OCI-LY1 (cell line): Measurements from ENCODE around the gene CLCN7.

Experiments
- H2AFZ ChIP-seq: fragments of 200-600 bp; sonication (generic), shearing (Covaris generic); 2 replicates; pipeline ENCODE4 v1.6.0; 2014; ENCODE audit warnings: antibody characterized with exemption, mild to moderate bottlenecking, low read length
- H3F3A ChIP-seq: fragments of 200-600 bp; sonication (generic), shearing (Covaris generic); 2 replicates; pipeline ENCODE4 v1.6.0; 2014; ENCODE audit warnings: mild to moderate bottlenecking, antibody characterized with exemption, low read length, moderate library complexity; ENCODE audit not compliant: insufficient read depth
- H3K27ac ChIP-seq: fragments of 200-600 bp; sonication (generic); 2 replicates; pipeline ENCODE4 v1.5.1; 2014; ENCODE audit warnings: low read length, mixed run types, mild to moderate bottlenecking, low read depth; ENCODE audit not compliant: poor library complexity, severe bottlenecking
- H3K27me3 ChIP-seq: fragments of 200-600 bp; sonication (generic); 2 replicates; pipeline ENCODE4 v1.6.0; 2014; ENCODE audit warnings: antibody characterized with exemption, mild to moderate bottlenecking, low read length, moderate library complexity; ENCODE audit not compliant: insufficient read depth
- H3K36me3 ChIP-seq: fragments of 200-600 bp; sonication (generic); 2 replicates; pipeline ENCODE4 v1.6.1; 2014; ENCODE audit warnings: mild to moderate bottlenecking, antibody characterized with exemption, low read length, moderate library complexity, mixed read lengths; ENCODE audit not compliant: insufficient read depth
- H3K4me1 ChIP-seq: fragments of 200-600 bp; sonication (generic); 2 replicates; pipeline ENCODE4 v1.5.1; 2014; ENCODE audit warnings: mild to moderate bottlenecking, low read length, moderate library complexity; ENCODE audit not compliant: insufficient read depth, severe bottlenecking
- H3K4me2 ChIP-seq: fragments of 200-600 bp; sonication (generic), shearing (Covaris generic); 2 replicates; pipeline ENCODE4 v1.6.1; 2014; ENCODE audit warnings: low read length
- H3K4me3 ChIP-seq: fragments of 200-600 bp; sonication (generic); 2 replicates; pipeline ENCODE4 v1.5.1; 2014; ENCODE audit warnings: low read length, low read depth, mild to moderate bottlenecking, mixed read lengths; ENCODE audit not compliant: poor library complexity, severe bottlenecking
- H3K79me2 ChIP-seq: fragments of 200-600 bp; shearing (Covaris generic); 2 replicates; pipeline ENCODE4 v1.6.1; 2016; ENCODE audit warnings: mixed run types, low read length, mixed read lengths; ENCODE audit not compliant: insufficient read depth
- H3K9ac ChIP-seq: fragments of 200-600 bp; sonication (generic), shearing (Covaris generic); 2 replicates; pipeline ENCODE4 v1.6.1; 2014; ENCODE audit warnings: mild to moderate bottlenecking, low read length, mixed read lengths
- H3K9me2 ChIP-seq: fragments of 200-600 bp; sonication (generic), shearing (Covaris generic); 2 replicates; pipeline ENCODE4 v1.6.1; 2014; ENCODE audit warnings: low read depth, mild to moderate bottlenecking, low read length, mixed read lengths
- H3K9me3 ChIP-seq: fragments of 200-600 bp; shearing (Covaris generic); 2 replicates; pipeline ENCODE4 v1.6.1; 2014; ENCODE audit warnings: low read length, mixed read lengths
- H4K20me1 ChIP-seq: fragments of 200-600 bp; sonication (generic), shearing (Covaris generic); 2 replicates; pipeline ENCODE4 v1.6.0; 2016; ENCODE audit warnings: mild to moderate bottlenecking, low read length; ENCODE audit not compliant: insufficient read depth
- CTCF ChIP-seq: fragments of 200-600 bp; sonication (generic), shearing (Covaris generic); IDR thresholded peaks from 2 replicates; pipeline ENCODE4 v1.5.1; 2017; ENCODE audit warnings: mild to moderate bottlenecking, antibody characterized with exemption, low read length, moderate library complexity, mixed read lengths
- EZH2 ChIP-seq: fragments of 200-600 bp; sonication (generic), shearing (Covaris generic); IDR thresholded peaks from 2 replicates; pipeline ENCODE4 v1.8.0; 2017; ENCODE audit warnings: borderline replicate concordance, mixed run types, mild to moderate bottlenecking, antibody characterized with exemption, low read length, moderate library complexity, mixed read lengths

CLCN7 gene

GRCh38 chr16:1408171-1408837 is 66.5 kb downstream of the CLCN7 start:
- Histone ChIP-seq H3F3A (no peaks in the 10 kb centered on the region), H3K4me1 (peaks cover 10% of the 10 kb centered on the region), H3K79me2 (no peaks in the 10 kb centered on the region), H3K4me3 (peak overlapping the region; percentile 64), H3K9me3 (no peaks in the 10 kb centered on the region), H3K36me3 (peaks cover 18% of the 10 kb centered on the region), H3K9ac (peak overlapping the region; percentile 44; the same call in 1 of the 2 replicates), H3K27ac (no peak overlapping the region), H4K20me1 (no peaks in the 10 kb centered on the region), H2AFZ (no peak overlapping the region), H3K9me2 (no peaks in the 10 kb centered on the region), H3K4me2 (peak overlapping the region; percentile 85), H3K27me3 (no peaks in the 10 kb centered on the region)
- TF ChIP-seq CTCF (no peak), EZH2 (no peak)

- H3K4me1 ChIP-seq = peaks cover 9% of the 10 kb centered on the region
- H3K36me3 ChIP-seq = peaks cover 16% of the 10 kb centered on the region
- H4K20me1 ChIP-seq = no peaks in the 10 kb centered on the region
- TF ChIP-seq EZH2 = no peak
- TF ChIP-seq CTCF = no peak
- no peak overlapping the region for H2AFZ ChIP-seq
- no peak overlapping the region for H3K9ac ChIP-seq
- H3K4me2 ChIP-seq = peak overlapping the region; percentile 85
- H3K79me2 ChIP-seq = no peaks in the 10 kb centered on the region
- no peaks in the 10 kb centered on the region for H3K9me2 ChIP-seq
- no peaks in the 10 kb centered on the region for H3K9me3 ChIP-seq
- H3K4me3 ChIP-seq = peak overlapping the region; percentile 64
- no peaks in the 10 kb centered on the region for H3F3A ChIP-seq
- no peak overlapping the region for H3K27ac ChIP-seq
- no peaks in the 10 kb centered on the region for H3K27me3 ChIP-seq
Measured at GRCh38 chr16:1407753-1408152, 67.1 kb downstream of the CLCN7 start.

- peaks cover 8% of the 10 kb centered on the region for H3K4me1 ChIP-seq
- H3K9me3 ChIP-seq = no peaks in the 10 kb centered on the region
- no peaks in the 10 kb centered on the region for H3F3A ChIP-seq
- no peaks in the 10 kb centered on the region for H3K79me2 ChIP-seq
- no peaks in the 10 kb centered on the region for H3K27me3 ChIP-seq
- no peaks in the 10 kb centered on the region for H4K20me1 ChIP-seq
- no peak overlapping the region for H3K4me2 ChIP-seq
- H3K9ac ChIP-seq = no peak overlapping the region
- no peak overlapping the region for H3K4me3 ChIP-seq
- no peak overlapping the region for H3K27ac ChIP-seq
- H2AFZ ChIP-seq = no peak overlapping the region
- TF ChIP-seq EZH2 (no peak), CTCF (no peak)
- H3K36me3 ChIP-seq = peaks cover 29% of the 10 kb centered on the region
- H3K9me2 ChIP-seq = no peaks in the 10 kb centered on the region
Measured at GRCh38 chr16:1403733-1404132, 71.1 kb downstream of the CLCN7 start.
